ENCODE results near the gene SORCS1.

SORCS1 gene

GRCh38 chr10:106826716-106827115, 337.8 kb downstream of the SORCS1 start:
- H3K4me3 ChIP-seq (ENCODE audit: low read length): no peak overlapping the region
- DNase-seq (ENCODE audit: low read depth): no peak
- no peak for TF ChIP-seq CTCF (conservative IDR thresholded peaks at IDR 0.05; ENCODE audit: low read length)

- no peak for DNase-seq (ENCODE audit: low read depth)
- H3K4me3 ChIP-seq (ENCODE audit: low read length): no peak overlapping the region
- no peak for TF ChIP-seq CTCF (conservative IDR thresholded peaks at IDR 0.05; ENCODE audit: low read length)
Observed at GRCh38 chr10:106825576-106826364, 338.7 kb downstream of the SORCS1 start.

GRCh38 chr10:106820579-106820978, 343.9 kb downstream of the SORCS1 start:
- DNase-seq (ENCODE audit: low read depth): no peak
- TF ChIP-seq CTCF (conservative IDR thresholded peaks at IDR 0.05; ENCODE audit: low read length): no peak
- H3K4me3 ChIP-seq (ENCODE audit: low read length): no peak overlapping the region

GRCh38 chr10:106819490-106819889, 345.0 kb downstream of the SORCS1 start:
- no peak overlapping the region for H3K4me3 ChIP-seq (ENCODE audit: low read length)
- TF ChIP-seq CTCF (conservative IDR thresholded peaks at IDR 0.05; ENCODE audit: low read length): no peak
- no peak for DNase-seq (ENCODE audit: low read depth)

GRCh38 chr10:106816318-106817085, 348.0 kb downstream of the SORCS1 start:
- no peak overlapping the region for H3K4me3 ChIP-seq (ENCODE audit: low read length)
- no peak for DNase-seq (ENCODE audit: low read depth)
- no peak for TF ChIP-seq CTCF (conservative IDR thresholded peaks at IDR 0.05; ENCODE audit: low read length)

- DNase-seq (ENCODE audit: low read depth): no peak
- H3K4me3 ChIP-seq (ENCODE audit: low read length): no peak overlapping the region
- no peak for TF ChIP-seq CTCF (conservative IDR thresholded peaks at IDR 0.05; ENCODE audit: low read length)
Observed at GRCh38 chr10:106815427-106816043, 349.0 kb downstream of the SORCS1 start.

Data from AG10803 (cell line).